ENCODE data around the gene SHOC1.

SHOC1 gene

GRCh38 chr9:111794835-111795556, at the start of gene SHOC1:
SHOC1 (minus strand) TSS chr9:111794937; CDS start chr9:111791418, 3,519 bp downstream.
- Histone ChIP-seq H3K27me3 (ENCODE audit: control insufficient read depth, insufficient read depth, low read length) (no peaks in the 10 kb centered on the region), H3K36me3 (ENCODE audit: control insufficient read depth, insufficient read depth, low read length) (no peaks in the 10 kb centered on the region), H3K4me1 (ENCODE audit: control insufficient read depth, insufficient read depth, low read length) (no peaks in the 10 kb centered on the region), H3K9ac (ENCODE audit: low read depth, low read length) (no peak within 1 kb of the TSS), H3K4me3 (ENCODE audit: low read depth, low read length) (no peak within 1 kb of the TSS), H3K9me3 (ENCODE audit: control insufficient read depth, insufficient read depth, low read length) (no peaks in the 10 kb centered on the region)

DNA sequence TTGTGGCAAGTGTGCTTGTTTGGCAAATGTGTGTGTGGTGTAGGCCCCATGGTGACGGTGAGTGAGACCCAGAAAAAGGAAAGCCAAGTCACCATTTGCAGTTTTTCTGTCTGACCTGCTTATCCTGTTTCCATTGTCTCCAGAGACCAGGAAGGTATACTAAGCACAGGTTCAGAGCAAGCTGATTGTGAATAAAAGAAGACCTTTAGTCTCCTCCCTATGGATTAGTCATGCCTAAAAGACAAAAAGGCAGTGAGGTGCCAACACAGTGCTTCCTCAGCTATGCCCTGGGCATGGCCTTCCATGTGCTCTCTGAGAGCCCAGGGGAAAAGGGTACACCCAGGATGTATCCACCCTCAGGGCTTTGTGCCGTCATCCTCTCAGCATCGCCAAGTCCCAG, 49.2 kb upstream of the SHOC1 start:
- no peak overlapping the region for H3K9ac ChIP-seq (ENCODE audit: low read depth, low read length)
- H3K9me3 ChIP-seq (ENCODE audit: control insufficient read depth, insufficient read depth, low read length): no peaks in the 10 kb centered on the region
- no peak overlapping the region for H3K4me3 ChIP-seq (ENCODE audit: low read depth, low read length)
- no peaks in the 10 kb centered on the region for H3K27me3 ChIP-seq (ENCODE audit: control insufficient read depth, insufficient read depth, low read length)
- no peaks in the 10 kb centered on the region for H3K4me1 ChIP-seq (ENCODE audit: control insufficient read depth, insufficient read depth, low read length)
- no peaks in the 10 kb centered on the region for H3K36me3 ChIP-seq (ENCODE audit: control insufficient read depth, insufficient read depth, low read length)

GRCh38 chr9:111842313-111842712, 47.6 kb upstream of the SHOC1 start:
- H3K27me3 ChIP-seq (ENCODE audit: control insufficient read depth, insufficient read depth, low read length): no peaks in the 10 kb centered on the region
- H3K36me3 ChIP-seq (ENCODE audit: control insufficient read depth, insufficient read depth, low read length): no peaks in the 10 kb centered on the region
- H3K9me3 ChIP-seq (ENCODE audit: control insufficient read depth, insufficient read depth, low read length): no peaks in the 10 kb centered on the region
- no peak overlapping the region for H3K4me3 ChIP-seq (ENCODE audit: low read depth, low read length)
- no peak overlapping the region for H3K9ac ChIP-seq (ENCODE audit: low read depth, low read length)
- H3K4me1 ChIP-seq (ENCODE audit: control insufficient read depth, insufficient read depth, low read length): no peaks in the 10 kb centered on the region

GRCh38 chr9:111840442-111840841, 45.7 kb upstream of the SHOC1 start:
- H3K36me3 ChIP-seq (ENCODE audit: control insufficient read depth, insufficient read depth, low read length): no peaks in the 10 kb centered on the region
- no peak overlapping the region for H3K9ac ChIP-seq (ENCODE audit: low read depth, low read length)
- H3K4me1 ChIP-seq (ENCODE audit: control insufficient read depth, insufficient read depth, low read length): no peaks in the 10 kb centered on the region
- no peaks in the 10 kb centered on the region for H3K27me3 ChIP-seq (ENCODE audit: control insufficient read depth, insufficient read depth, low read length)
- no peak overlapping the region for H3K4me3 ChIP-seq (ENCODE audit: low read depth, low read length)
- no peaks in the 10 kb centered on the region for H3K9me3 ChIP-seq (ENCODE audit: control insufficient read depth, insufficient read depth, low read length)

GRCh38 chr9:111839987-111840386, 45.2 kb upstream of the SHOC1 start:
- Histone ChIP-seq H3K36me3 (ENCODE audit: control insufficient read depth, insufficient read depth, low read length) (no peaks in the 10 kb centered on the region), H3K9me3 (ENCODE audit: control insufficient read depth, insufficient read depth, low read length) (no peaks in the 10 kb centered on the region), H3K27me3 (ENCODE audit: control insufficient read depth, insufficient read depth, low read length) (no peaks in the 10 kb centered on the region), H3K4me1 (ENCODE audit: control insufficient read depth, insufficient read depth, low read length) (no peaks in the 10 kb centered on the region), H3K4me3 (ENCODE audit: low read depth, low read length) (no peak overlapping the region), H3K9ac (ENCODE audit: low read depth, low read length) (no peak overlapping the region)

- Histone ChIP-seq H3K9me3 (ENCODE audit: control insufficient read depth, insufficient read depth, low read length) (no peaks in the 10 kb centered on the region), H3K27me3 (ENCODE audit: control insufficient read depth, insufficient read depth, low read length) (no peaks in the 10 kb centered on the region), H3K4me3 (ENCODE audit: low read depth, low read length) (no peak overlapping the region), H3K9ac (ENCODE audit: low read depth, low read length) (no peak overlapping the region), H3K4me1 (ENCODE audit: control insufficient read depth, insufficient read depth, low read length) (no peaks in the 10 kb centered on the region), H3K36me3 (ENCODE audit: control insufficient read depth, insufficient read depth, low read length) (no peaks in the 10 kb centered on the region)
These were observed 44.6 kb upstream of the SHOC1 start for GRCh38 chr9:111839387-111839786.

GRCh38 chr9:111838439-111838838, 43.7 kb upstream of the SHOC1 start:
- Histone ChIP-seq H3K36me3 (ENCODE audit: control insufficient read depth, insufficient read depth, low read length) (no peaks in the 10 kb centered on the region), H3K4me1 (ENCODE audit: control insufficient read depth, insufficient read depth, low read length) (no peaks in the 10 kb centered on the region), H3K4me3 (ENCODE audit: low read depth, low read length) (no peak overlapping the region), H3K9me3 (ENCODE audit: control insufficient read depth, insufficient read depth, low read length) (no peaks in the 10 kb centered on the region), H3K27me3 (ENCODE audit: control insufficient read depth, insufficient read depth, low read length) (no peaks in the 10 kb centered on the region), H3K9ac (ENCODE audit: low read depth, low read length) (no peak overlapping the region)

- H3K36me3 ChIP-seq (ENCODE audit: control insufficient read depth, insufficient read depth, low read length): no peaks in the 10 kb centered on the region
- no peaks in the 10 kb centered on the region for H3K4me1 ChIP-seq (ENCODE audit: control insufficient read depth, insufficient read depth, low read length)
- H3K27me3 ChIP-seq (ENCODE audit: control insufficient read depth, insufficient read depth, low read length): no peaks in the 10 kb centered on the region
- no peak overlapping the region for H3K4me3 ChIP-seq (ENCODE audit: low read depth, low read length)
- no peaks in the 10 kb centered on the region for H3K9me3 ChIP-seq (ENCODE audit: control insufficient read depth, insufficient read depth, low read length)
- no peak overlapping the region for H3K9ac ChIP-seq (ENCODE audit: low read depth, low read length)
These were observed 41.6 kb upstream of the SHOC1 start for GRCh38 chr9:111836311-111836710.

GRCh38 chr9:111833941-111834340, 39.2 kb upstream of the SHOC1 start:
- Histone ChIP-seq H3K9ac (ENCODE audit: low read depth, low read length) (no peak overlapping the region), H3K4me3 (ENCODE audit: low read depth, low read length) (no peak overlapping the region), H3K9me3 (ENCODE audit: control insufficient read depth, insufficient read depth, low read length) (no peaks in the 10 kb centered on the region), H3K27me3 (ENCODE audit: control insufficient read depth, insufficient read depth, low read length) (no peaks in the 10 kb centered on the region), H3K36me3 (ENCODE audit: control insufficient read depth, insufficient read depth, low read length) (no peaks in the 10 kb centered on the region), H3K4me1 (ENCODE audit: control insufficient read depth, insufficient read depth, low read length) (no peaks in the 10 kb centered on the region)

DNA sequence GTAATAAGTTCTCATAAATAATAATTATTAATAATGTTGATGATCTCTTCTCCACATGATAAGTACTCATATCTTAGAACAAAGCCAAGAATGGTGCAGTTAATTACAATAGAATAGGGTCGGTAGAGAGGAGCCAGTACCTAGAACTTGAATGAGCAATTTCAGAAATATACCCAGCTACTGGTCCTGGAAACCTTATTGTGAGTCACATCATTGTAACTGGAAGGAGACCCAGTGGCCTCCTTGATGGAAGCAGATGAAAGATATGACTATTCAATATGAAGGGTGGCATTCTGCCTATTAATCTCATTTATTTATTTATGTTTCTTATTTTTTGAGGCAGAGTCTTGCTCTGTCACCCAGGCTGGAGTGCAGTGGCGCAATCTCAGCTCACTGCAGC, 37.7 kb upstream of the SHOC1 start:
- no peaks in the 10 kb centered on the region for H3K4me1 ChIP-seq (ENCODE audit: control insufficient read depth, insufficient read depth, low read length)
- no peaks in the 10 kb centered on the region for H3K27me3 ChIP-seq (ENCODE audit: control insufficient read depth, insufficient read depth, low read length)
- no peaks in the 10 kb centered on the region for H3K36me3 ChIP-seq (ENCODE audit: control insufficient read depth, insufficient read depth, low read length)
- no peak overlapping the region for H3K4me3 ChIP-seq (ENCODE audit: low read depth, low read length)
- H3K9me3 ChIP-seq (ENCODE audit: control insufficient read depth, insufficient read depth, low read length): no peaks in the 10 kb centered on the region
- no peak overlapping the region for H3K9ac ChIP-seq (ENCODE audit: low read depth, low read length)

DNA sequence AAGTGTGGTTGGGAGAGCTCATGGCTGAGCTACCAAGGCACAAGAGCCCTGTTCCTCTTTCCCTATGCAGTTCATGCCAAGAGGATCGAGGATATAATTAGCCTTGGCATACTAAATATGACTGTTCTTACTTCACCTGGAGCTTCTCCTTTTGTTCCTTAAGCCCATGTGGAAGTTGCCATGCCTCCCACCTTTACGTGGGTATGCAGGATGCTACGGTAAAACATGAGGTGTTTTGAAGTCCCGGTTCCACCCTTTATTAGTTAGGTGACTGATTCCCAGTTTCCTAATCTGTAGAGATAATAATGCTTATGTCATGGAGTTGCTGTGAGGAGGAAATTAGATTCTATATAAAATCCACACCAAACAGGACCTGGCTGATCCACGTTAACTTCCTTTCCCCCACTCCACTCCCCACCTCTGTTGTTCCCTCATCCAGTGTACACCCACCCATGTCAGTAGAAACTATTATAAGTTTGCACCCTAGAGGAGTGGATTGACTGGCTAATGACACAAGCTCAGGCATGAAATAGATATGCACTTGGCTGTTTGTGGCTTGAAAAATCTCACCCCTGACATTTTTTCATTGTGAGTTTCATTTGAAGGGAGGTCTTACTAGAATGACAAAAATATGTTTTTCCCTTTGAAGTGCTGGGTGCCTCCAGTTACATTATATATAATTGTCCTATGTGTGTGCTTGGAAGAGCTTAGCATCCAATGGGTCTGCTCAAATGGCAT, 36.8 kb upstream of the SHOC1 start:
- Histone ChIP-seq H3K4me3 (ENCODE audit: low read depth, low read length) (no peak overlapping the region), H3K27me3 (ENCODE audit: control insufficient read depth, insufficient read depth, low read length) (no peaks in the 10 kb centered on the region), H3K36me3 (ENCODE audit: control insufficient read depth, insufficient read depth, low read length) (no peaks in the 10 kb centered on the region), H3K9me3 (ENCODE audit: control insufficient read depth, insufficient read depth, low read length) (no peaks in the 10 kb centered on the region), H3K9ac (ENCODE audit: low read depth, low read length) (no peak overlapping the region), H3K4me1 (ENCODE audit: control insufficient read depth, insufficient read depth, low read length) (no peaks in the 10 kb centered on the region)

DNA sequence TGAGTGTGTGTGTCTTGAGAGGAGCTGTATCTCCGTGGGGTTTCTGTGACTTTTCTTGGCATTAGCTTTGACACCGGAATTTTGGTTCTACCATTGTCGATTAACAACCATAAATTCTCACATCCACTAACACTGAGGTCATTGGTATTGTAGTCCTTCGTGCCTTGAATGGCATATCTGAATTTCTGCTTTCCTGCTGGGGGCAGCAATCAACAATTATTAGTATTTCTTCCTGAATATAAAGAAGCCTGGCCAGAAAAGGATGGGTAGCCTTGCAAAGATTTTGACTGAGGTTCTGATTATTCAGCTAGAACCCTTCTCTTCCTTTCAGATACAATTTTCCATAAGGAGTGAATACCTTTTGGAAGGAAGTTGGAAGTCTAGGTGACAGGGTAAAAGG, 33.5 kb upstream of the SHOC1 start:
- H3K4me3 ChIP-seq (ENCODE audit: low read depth, low read length): no peak overlapping the region
- H3K27me3 ChIP-seq (ENCODE audit: control insufficient read depth, insufficient read depth, low read length): no peaks in the 10 kb centered on the region
- no peaks in the 10 kb centered on the region for H3K9me3 ChIP-seq (ENCODE audit: control insufficient read depth, insufficient read depth, low read length)
- no peaks in the 10 kb centered on the region for H3K36me3 ChIP-seq (ENCODE audit: control insufficient read depth, insufficient read depth, low read length)
- no peaks in the 10 kb centered on the region for H3K4me1 ChIP-seq (ENCODE audit: control insufficient read depth, insufficient read depth, low read length)
- H3K9ac ChIP-seq (ENCODE audit: low read depth, low read length): no peak overlapping the region
